ENCODE data around the gene SEC16A.

SEC16A gene

GRCh38 chr9:136484153-136485048 lies 1.6 kb upstream of the SEC16A start:
- no peak for DNase-seq

DNA sequence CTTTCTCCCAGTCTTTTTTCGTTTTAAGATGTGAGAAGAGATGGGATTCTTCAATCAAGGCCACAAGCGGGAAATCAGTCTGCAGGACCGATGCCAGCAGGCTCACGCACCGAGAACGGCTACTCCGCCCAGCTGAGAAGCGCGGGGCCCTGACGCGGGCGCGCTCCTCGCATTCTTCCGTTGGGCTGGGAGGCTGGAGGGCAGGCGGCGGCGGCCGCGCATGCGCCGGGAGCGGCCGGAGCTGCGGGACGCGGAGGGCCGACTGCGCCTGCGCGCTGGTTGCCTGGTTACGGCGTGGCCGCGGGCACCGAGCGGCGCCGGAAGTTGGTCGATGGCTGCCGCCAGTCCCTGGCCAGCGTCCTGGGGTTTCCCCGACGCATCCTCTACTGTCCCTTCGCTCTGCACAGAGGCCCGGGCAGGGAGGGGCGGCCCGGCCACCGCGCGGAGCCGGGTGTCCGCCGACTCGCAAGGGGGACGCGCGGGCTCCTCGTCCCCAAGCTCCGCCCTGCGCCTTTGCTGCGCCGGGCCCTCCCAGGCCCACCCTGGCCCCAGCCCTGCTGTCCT lies 831 bp upstream of the SEC16A start:
- DNase-seq: peak; percentile 95

- peak; percentile 46 for DNase-seq
Observed at GRCh38 chr9:136482046-136482792, 621 bp downstream of the SEC16A start.

GRCh38 chr9:136481558-136481957 lies 1.3 kb downstream of the SEC16A start:
- no peak for DNase-seq

GRCh38 chr9:136476369-136477150 lies 6.3 kb downstream of the SEC16A start:
- DNase-seq: no peak

GRCh38 chr9:136474974-136475865 lies 7.6 kb downstream of the SEC16A start:
- no peak for DNase-seq

- DNase-seq: no peak
Observed at GRCh38 chr9:136474021-136474640, 8.7 kb downstream of the SEC16A start.

GRCh38 chr9:136473354-136473721 lies 9.5 kb downstream of the SEC16A start:
- no peak for DNase-seq

- DNase-seq: no peak
Observed at GRCh38 chr9:136472640-136473353, 10.0 kb downstream of the SEC16A start.

DNA sequence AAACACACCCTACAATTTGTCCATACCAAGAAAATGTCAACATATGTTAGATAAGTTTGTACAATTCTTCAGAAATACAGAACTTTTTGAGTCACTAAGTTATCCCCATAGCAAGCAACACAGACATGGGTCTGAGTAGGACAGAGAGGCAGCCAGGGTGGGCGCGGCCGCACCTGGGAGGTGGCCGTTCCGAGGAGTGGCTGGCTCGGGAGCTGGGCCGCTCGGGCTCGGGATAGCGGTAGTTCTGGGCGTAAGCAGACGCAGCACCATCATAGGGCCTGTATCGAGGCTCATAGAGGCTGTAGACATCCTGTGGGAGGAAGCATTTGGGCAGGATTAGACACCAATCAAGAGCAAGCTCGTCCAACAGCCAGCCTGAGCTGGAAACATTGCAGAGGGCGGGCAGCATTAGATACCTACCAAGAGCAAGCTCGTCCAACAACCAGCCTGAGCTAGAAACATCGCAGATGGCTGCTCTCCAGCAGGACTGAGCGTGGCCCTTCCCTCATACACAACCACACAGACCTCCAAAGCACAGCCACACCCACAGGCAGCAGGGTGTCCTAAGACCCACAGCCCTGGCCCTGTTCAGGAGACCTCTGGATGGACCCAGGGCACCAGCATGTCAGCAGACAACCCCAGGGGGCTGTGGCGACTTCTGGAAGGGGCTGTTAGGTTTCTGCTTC lies 10.9 kb downstream of the SEC16A start:
- DNase-seq: no peak

DNA sequence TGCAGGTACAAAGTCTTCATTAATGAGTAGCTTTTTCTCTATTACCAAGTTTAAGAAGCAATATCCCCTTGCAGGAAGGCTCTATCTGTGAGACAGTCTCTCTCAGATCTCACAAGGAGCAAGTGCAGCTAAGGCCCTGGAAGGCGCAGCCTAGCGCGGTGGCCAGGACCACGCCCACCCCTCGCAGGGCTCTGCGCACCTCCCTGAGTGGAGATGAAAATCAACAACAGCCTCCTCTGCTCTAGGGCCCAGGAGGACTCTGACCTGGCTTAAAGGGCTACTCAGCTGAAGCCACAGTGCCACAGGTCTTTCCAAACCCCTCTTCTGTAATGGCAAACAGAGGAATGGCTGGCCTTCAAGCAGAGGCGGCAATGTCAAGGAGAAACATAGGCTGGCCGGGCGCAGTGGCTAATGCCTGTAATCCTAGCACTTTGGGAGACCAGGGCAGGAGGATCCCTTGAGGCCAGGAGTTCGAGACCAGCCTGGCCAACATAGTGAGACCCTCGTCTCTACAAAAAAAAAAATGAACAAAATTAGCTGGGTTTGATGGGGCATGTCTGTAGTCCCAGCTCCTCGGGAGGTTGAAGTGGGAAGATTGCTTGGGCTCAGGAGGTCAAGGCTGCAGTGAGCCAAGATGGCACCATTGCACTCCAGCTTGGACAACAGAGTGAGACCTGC lies 11.9 kb downstream of the SEC16A start:
- DNase-seq: no peak

- DNase-seq: no peak
Observed at GRCh38 chr9:136470356-136470755, 12.5 kb downstream of the SEC16A start.

GRCh38 chr9:136467766-136468165 lies 15.1 kb downstream of the SEC16A start:
- DNase-seq: no peak

DNA sequence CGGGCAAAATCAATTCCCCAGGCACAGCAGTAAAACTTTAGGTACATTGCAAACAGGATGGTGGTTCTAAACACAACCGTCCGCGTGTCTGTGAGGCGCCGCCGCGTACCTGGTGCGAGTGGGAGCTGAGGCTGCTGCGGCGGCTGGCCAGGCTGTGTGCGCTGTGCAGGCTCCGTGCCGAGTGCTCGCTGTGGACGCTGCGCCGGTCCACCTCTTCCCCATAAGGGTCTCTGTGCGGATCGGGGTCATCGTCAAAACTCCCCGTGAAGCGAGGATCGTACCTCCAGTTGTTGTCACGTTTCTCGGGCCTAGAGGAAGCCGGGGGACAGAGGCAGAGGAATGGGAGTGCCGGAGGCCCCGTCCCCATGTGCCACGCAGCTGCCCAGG lies 16.7 kb downstream of the SEC16A start:
- DNase-seq: no peak

GRCh38 chr9:136465500-136466154 lies 17.2 kb downstream of the SEC16A start:
- no peak for DNase-seq

- DNase-seq: no peak
Observed at GRCh38 chr9:136464241-136464640, 18.6 kb downstream of the SEC16A start.

GRCh38 chr9:136463578-136463977 lies 19.3 kb downstream of the SEC16A start:
- no peak for DNase-seq

DNA sequence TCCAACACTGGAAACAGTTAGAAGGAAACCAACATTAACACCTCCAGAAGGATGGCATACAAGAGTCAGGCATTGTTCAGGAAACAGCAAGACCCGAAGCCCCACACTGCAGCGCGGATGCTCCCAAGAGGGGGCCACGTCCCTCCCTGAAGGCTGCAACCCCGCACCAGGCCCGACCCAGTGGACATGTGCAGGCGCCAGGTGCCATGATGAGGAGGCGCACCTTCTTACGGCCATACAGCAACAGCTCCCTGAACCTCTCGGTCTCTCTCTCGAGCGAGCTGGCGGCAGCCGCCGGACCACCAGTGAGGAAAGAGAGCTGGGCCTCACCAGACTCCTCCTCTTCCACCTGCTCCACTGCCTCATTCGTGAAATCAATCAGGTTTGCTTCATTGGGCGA lies 20.2 kb downstream of the SEC16A start:
- no peak for DNase-seq

DNA sequence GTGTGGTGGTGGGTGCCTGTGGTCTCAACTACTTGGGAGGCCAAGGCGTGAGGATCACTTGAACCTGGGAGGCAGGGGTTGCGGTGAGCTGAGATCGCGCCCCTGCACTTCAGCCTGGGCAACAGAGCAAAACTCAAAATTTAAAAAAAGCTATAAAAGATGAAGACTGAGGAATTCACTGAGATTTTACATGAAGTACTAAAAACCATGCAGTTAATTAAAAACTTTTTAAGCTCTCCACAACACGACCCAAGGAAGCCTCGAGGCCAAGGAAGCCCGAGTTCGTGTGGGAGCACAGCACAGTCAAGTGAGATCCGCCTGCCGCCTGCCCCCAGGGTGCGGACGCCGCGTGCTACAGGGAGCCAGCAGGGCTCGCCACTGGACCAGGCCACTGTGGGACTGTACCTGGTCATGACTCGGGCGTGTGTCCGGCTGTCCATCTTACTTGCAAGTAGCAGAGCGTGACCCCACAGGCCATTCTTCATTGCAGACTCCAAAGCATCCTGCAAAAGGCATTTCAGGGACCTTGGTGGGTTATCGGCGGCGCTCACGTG lies 22.0 kb downstream of the SEC16A start:
- DNase-seq: no peak

Measured in CD4-positive, alpha-beta T cell treated with Interferon gamma for 1 hour (primary cell).